Muscle of leg (tissue), 11 donors: Measurements from ENCODE around the gene OR52A1. TPM values are rescaled to one million over a fixed set of nuclear protein-coding genes. Genes with fewer than 3 reads are reported as not detected.

Experiments
- DNase-seq: peaks from one replicate; pipeline ENCODE4 v3.0.0; 2013
- H3K27ac ChIP-seq: one replicate; pipeline ENCODE4 v1.5.1; 2013; ENCODE audit warnings: mild to moderate bottlenecking, low read length, control low read depth
- H3K27me3 ChIP-seq: one replicate; pipeline ENCODE4 v1.6.1; 2013; ENCODE audit warnings: low read length; ENCODE audit not compliant: control insufficient read depth, insufficient read depth
- H3K36me3 ChIP-seq: one replicate; pipeline ENCODE4 v1.6.1; 2013; ENCODE audit warnings: low read length; ENCODE audit not compliant: control insufficient read depth, insufficient read depth
- H3K4me1 ChIP-seq: one replicate; pipeline ENCODE4 v1.6.1; 2013; ENCODE audit warnings: low read length; ENCODE audit not compliant: control insufficient read depth, insufficient read depth
- H3K4me3 ChIP-seq: one replicate; pipeline ENCODE4 v1.5.1; 2013; ENCODE audit warnings: low read length, control low read depth
- H3K9me3 ChIP-seq: replicated peaks from 2 replicates; pipeline ENCODE4 v1.6.1; 2013; ENCODE audit warnings: low read depth, low read length; ENCODE audit not compliant: control insufficient read depth
- WGBS: methylation state at CpG from one replicate; pipeline ENCODE4 v1.1.5; 2013; ENCODE audit warnings: missing lambda C conversion rate; ENCODE audit not compliant: insufficient coverage; 5-methylcytosine and 5-hydroxymethylcytosine counted together
- polyA plus RNA-seq, 8 donors: library from polyadenylated mRNA; unstranded; fragments of 120-200 nt; gene quantifications; one replicate each; pipeline versions ENCODE4 v1.2.1 to v1.2.3, GENCODE V29; 2013; ENCODE audit warnings: inconsistent platforms in 1 of 8, low replicate concordance in 1 of 8; ENCODE audit not compliant: insufficient read length in 8 of 8, insufficient read depth in 1 of 8
- total RNA-seq: library from RNA; stranded (reverse); fragments of 120-200 nt; gene quantifications from one replicate; pipeline ENCODE4 v1.2.4, GENCODE V29; 2013

Gene OR52A1
- total and polyA plus RNA-seq, 9 donors = 0.01 to 0.03 (median 0.01) TPM; not detected in 3

DNA sequence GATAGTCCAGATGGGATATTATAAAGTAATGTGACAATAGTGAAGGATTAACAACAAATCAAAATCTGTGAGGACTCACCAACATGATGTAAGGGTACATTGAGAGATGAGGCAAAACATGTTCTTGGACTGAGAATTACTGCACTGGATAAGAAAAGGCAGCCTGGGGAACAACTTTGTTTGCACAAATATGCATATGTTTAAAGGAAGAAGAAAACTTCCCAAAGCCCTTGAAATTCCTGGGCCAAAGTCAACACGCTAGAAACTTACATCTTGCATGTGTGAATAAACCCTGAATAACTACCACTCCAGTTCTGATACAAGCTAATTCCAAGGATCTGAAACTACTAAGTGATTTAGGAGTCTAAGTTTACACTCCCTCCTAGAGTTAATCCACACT lies 17.5 kb downstream of the OR52A1 start:
- no CpG with 5 or more reads among the region's 1 CpG for WGBS
- H3K4me3 ChIP-seq = no peak overlapping the region
- H3K4me1 ChIP-seq = no peaks in the 10 kb centered on the region
- H3K36me3 ChIP-seq = no peaks in the 10 kb centered on the region
- no peak overlapping the region for H3K27ac ChIP-seq
- H3K9me3 ChIP-seq = no peaks in the 10 kb centered on the region
- no peaks in the 10 kb centered on the region for H3K27me3 ChIP-seq
- DNase-seq = no peak

DNA sequence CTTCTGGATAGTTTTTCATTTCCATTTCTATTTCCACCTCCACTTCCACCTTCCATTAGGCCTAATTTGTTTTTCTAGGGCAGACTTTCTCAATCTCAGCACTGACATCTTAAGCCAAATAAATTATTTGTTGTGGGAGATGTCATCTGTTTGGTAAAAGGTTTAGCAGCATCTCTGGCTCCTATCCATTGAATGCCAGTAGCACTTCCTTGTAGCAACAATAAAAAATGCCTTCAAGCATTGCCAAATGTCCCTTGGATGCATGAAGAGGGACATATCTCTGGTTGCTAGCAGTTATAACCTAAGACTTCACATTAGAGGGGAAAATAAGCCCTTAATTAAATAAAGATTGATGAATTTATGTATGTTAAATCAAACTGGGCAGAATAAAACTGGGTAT lies 18.3 kb downstream of the OR52A1 start:
- Histone ChIP-seq H3K27ac (no peak overlapping the region), H3K36me3 (no peaks in the 10 kb centered on the region), H3K27me3 (no peaks in the 10 kb centered on the region), H3K9me3 (no peaks in the 10 kb centered on the region), H3K4me1 (no peaks in the 10 kb centered on the region), H3K4me3 (no peak overlapping the region)
- no peak for DNase-seq

DNA sequence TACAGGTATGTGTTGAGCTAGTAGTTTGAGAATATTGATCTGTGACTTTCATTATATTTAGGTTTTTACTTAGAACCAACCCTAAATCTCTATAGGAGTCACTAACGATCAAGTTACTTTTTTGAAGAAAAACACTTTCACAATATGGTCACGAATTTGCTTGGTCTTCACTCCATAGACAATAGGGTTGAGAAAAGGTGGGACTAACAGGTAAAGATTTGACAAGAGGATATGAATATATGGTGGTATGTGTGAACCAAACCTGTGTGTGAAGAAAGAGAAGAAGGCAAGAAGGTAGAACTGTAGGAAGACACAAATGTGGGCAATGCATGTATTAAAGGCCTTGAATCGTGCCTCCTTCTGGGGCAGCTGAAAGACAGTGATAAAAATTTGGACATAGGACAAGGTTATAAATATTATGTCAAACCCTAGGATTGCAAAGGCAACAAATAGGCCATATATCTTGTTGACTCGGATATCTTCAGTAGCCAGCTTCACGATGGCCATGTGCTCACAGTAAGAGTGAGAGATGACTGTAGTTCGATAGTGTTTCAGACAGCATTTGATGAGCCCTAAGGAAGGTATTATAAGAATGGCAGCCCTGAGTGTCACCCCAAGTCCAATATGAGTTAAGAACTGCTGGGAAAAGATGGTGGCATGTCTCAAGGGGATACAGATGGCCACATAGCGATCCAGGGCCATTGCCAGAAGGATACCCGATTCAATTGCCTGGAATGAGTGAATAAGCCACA lies 22.8 kb downstream of the OR52A1 start:
- Histone ChIP-seq H3K4me1 (no peaks in the 10 kb centered on the region), H3K9me3 (no peaks in the 10 kb centered on the region), H3K27me3 (no peaks in the 10 kb centered on the region), H3K36me3 (no peaks in the 10 kb centered on the region), H3K27ac (no peak overlapping the region), H3K4me3 (no peak overlapping the region)
- no peak for DNase-seq
- 82% methylated on average over 6 of the region's 8 CpGs for WGBS

GRCh38 chr11:5129457-5129877 lies 25.1 kb downstream of the OR52A1 start:
- 50% methylated on average over 1 of the region's 2 CpGs for WGBS
- no peaks in the 10 kb centered on the region for H3K27me3 ChIP-seq
- no peak overlapping the region for H3K27ac ChIP-seq
- H3K4me3 ChIP-seq = no peak overlapping the region
- H3K4me1 ChIP-seq = no peaks in the 10 kb centered on the region
- no peaks in the 10 kb centered on the region for H3K36me3 ChIP-seq
- no peaks in the 10 kb centered on the region for H3K9me3 ChIP-seq
- DNase-seq = no peak

GRCh38 chr11:5124891-5125620 lies 29.5 kb downstream of the OR52A1 start:
- H3K27me3 ChIP-seq = no peaks in the 10 kb centered on the region
- no peaks in the 10 kb centered on the region for H3K4me1 ChIP-seq
- H3K27ac ChIP-seq = no peak overlapping the region
- DNase-seq = peak; percentile 17
- H3K36me3 ChIP-seq = no peaks in the 10 kb centered on the region
- no peaks in the 10 kb centered on the region for H3K9me3 ChIP-seq
- no peak overlapping the region for H3K4me3 ChIP-seq
- WGBS = 67% methylated on average over 1 of the region's 4 CpGs

- no peaks in the 10 kb centered on the region for H3K9me3 ChIP-seq
- no CpG with 5 or more reads among the region's 4 CpGs for WGBS
- no peak overlapping the region for H3K27ac ChIP-seq
- DNase-seq = peak; percentile 63
- no peaks in the 10 kb centered on the region for H3K27me3 ChIP-seq
- no peaks in the 10 kb centered on the region for H3K36me3 ChIP-seq
- H3K4me1 ChIP-seq = no peaks in the 10 kb centered on the region
- no peak overlapping the region for H3K4me3 ChIP-seq
Observed at GRCh38 chr11:5123802-5124521, 30.6 kb downstream of the OR52A1 start.

DNA sequence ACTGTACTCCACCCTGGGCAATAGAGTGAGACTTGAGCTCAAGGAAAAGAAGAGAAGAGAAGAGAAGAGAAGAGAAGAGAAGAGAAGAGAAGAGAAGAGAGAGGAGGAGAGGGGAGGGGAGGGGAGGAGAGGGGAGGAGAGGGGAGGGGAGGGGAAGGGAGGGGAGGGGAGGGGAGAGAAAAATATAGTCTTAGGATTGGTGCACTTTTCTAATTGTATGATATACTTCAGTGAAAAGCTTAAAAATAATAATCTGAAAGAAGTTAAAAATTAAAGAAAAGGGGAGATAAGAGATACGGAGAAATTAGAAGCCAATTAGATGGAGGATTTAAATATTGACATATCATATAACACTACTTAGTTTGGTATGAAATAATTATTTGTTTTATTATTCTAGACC lies 35.7 kb downstream of the OR52A1 start:
- no peaks in the 10 kb centered on the region for H3K9me3 ChIP-seq
- no peaks in the 10 kb centered on the region for H3K4me1 ChIP-seq
- no CpG with 5 or more reads among the region's 1 CpG for WGBS
- H3K27ac ChIP-seq = no peak overlapping the region
- H3K36me3 ChIP-seq = no peaks in the 10 kb centered on the region
- no peak overlapping the region for H3K4me3 ChIP-seq
- DNase-seq = no peak
- H3K27me3 ChIP-seq = no peaks in the 10 kb centered on the region

GRCh38 chr11:5117588-5117987 lies 37.0 kb downstream of the OR52A1 start:
- no peak overlapping the region for H3K4me3 ChIP-seq
- H3K9me3 ChIP-seq = no peaks in the 10 kb centered on the region

GRCh38 chr11:5115339-5115738 lies 39.2 kb downstream of the OR52A1 start:
- no peaks in the 10 kb centered on the region for H3K9me3 ChIP-seq
- no peaks in the 10 kb centered on the region for H3K4me1 ChIP-seq
- no peak for DNase-seq
- WGBS = no CpG with 5 or more reads among the region's 3 CpGs
- H3K36me3 ChIP-seq = no peaks in the 10 kb centered on the region
- H3K27me3 ChIP-seq = no peaks in the 10 kb centered on the region
- no peak overlapping the region for H3K4me3 ChIP-seq
- no peak overlapping the region for H3K27ac ChIP-seq

More at GRCh38 chr11:5117588-5117987, 37.0 kb downstream of the OR52A1 start:
- H3K4me1 ChIP-seq = no peaks in the 10 kb centered on the region
- no peak for DNase-seq
- H3K27me3 ChIP-seq = no peaks in the 10 kb centered on the region
- no peak overlapping the region for H3K27ac ChIP-seq
- no peaks in the 10 kb centered on the region for H3K36me3 ChIP-seq

GRCh38 chr11:5107285-5107684 lies 47.3 kb downstream of the OR52A1 start:
- no peak overlapping the region for H3K27ac ChIP-seq
- no peaks in the 10 kb centered on the region for H3K9me3 ChIP-seq
- no peak overlapping the region for H3K4me3 ChIP-seq
- no peaks in the 10 kb centered on the region for H3K36me3 ChIP-seq
- WGBS = 65% methylated on average over 2 of the region's 3 CpGs
- H3K4me1 ChIP-seq = no peaks in the 10 kb centered on the region
- no peaks in the 10 kb centered on the region for H3K27me3 ChIP-seq
- no peak for DNase-seq
